GM18861 (cell line): ENCODE measurements around the gene GRID2IP.

Experiments used
- ATAC-seq: cut with Tn5 transposase; IDR thresholded peaks from one replicate; pipeline ENCODE4 v1.9.1; 2021; ENCODE audit not compliant: unreplicated experiment

GRID2IP gene

GRCh38 chr7:6528401-6529130 lies 22.7 kb downstream of the GRID2IP start:
- no peak for ATAC-seq

GRCh38 chr7:6526997-6527378 lies 24.3 kb downstream of the GRID2IP start:
- no peak for ATAC-seq

- ATAC-seq = no peak
Observed at GRCh38 chr7:6520163-6520981, 30.9 kb downstream of the GRID2IP start.

GRCh38 chr7:6516387-6516983 lies 34.8 kb downstream of the GRID2IP start:
- ATAC-seq = no peak

- no peak for ATAC-seq
Observed at GRCh38 chr7:6513541-6513940, 37.7 kb downstream of the GRID2IP start.

- ATAC-seq = no peak
Observed at GRCh38 chr7:6512892-6513291, 38.4 kb downstream of the GRID2IP start.

GRCh38 chr7:6510476-6511133 lies 40.7 kb downstream of the GRID2IP start:
- no peak for ATAC-seq

GRCh38 chr7:6508950-6509349 lies 42.3 kb downstream of the GRID2IP start:
- ATAC-seq = no peak

- no peak for ATAC-seq
Observed at GRCh38 chr7:6508539-6508938, 42.7 kb downstream of the GRID2IP start.

GRCh38 chr7:6507906-6508305 lies 43.4 kb downstream of the GRID2IP start:
- no peak for ATAC-seq

- ATAC-seq = no peak
Observed at GRCh38 chr7:6505685-6506559, 45.3 kb downstream of the GRID2IP start.

- ATAC-seq = no peak
Observed at GRCh38 chr7:6504996-6505395, 46.3 kb downstream of the GRID2IP start.

- ATAC-seq = no peak
Observed at GRCh38 chr7:6502886-6503285, 48.4 kb downstream of the GRID2IP start.

- no peak for ATAC-seq
Observed at GRCh38 chr7:6501586-6502564, 49.4 kb downstream of the GRID2IP start.

GRCh38 chr7:6500691-6501090 lies 50.6 kb downstream of the GRID2IP start:
- no peak for ATAC-seq

GRCh38 chr7:6497994-6498393 lies 53.3 kb downstream of the GRID2IP start:
- ATAC-seq = no peak

- ATAC-seq = no peak
Observed at GRCh38 chr7:6497637-6497905, 53.7 kb downstream of the GRID2IP start.

GRCh38 chr7:6496842-6497636 lies 54.2 kb downstream of the GRID2IP start:
- ATAC-seq = no peak
